Gastrocnemius medialis (tissue), 4 donors: ENCODE data around the gene CCR9.

ENCODE experiments used
- CTCF ChIP-seq, 5 experiments: fragments of 450-650 bp in 3 of 5; fragments of 200-600 bp in 2 of 5; sonication (generic) in 2 of 5; IDR thresholded peaks in 4 of 5; conservative IDR thresholded peaks in 1 of 5; 1 replicate in 4 of 5; 2 replicates in 1 of 5; pipeline ENCODE4 v1.5.1; 2016 to 2019; ENCODE audit warnings: antibody characterized with exemption in 5 of 5, mild to moderate bottlenecking in 3 of 5, moderate library complexity in 3 of 5
- POLR2A ChIP-seq, 2 donors: fragments of 450-650 bp; IDR thresholded peaks; one replicate each; pipeline ENCODE4 v1.6.1; 2017; ENCODE audit warnings: antibody characterized with exemption in 2 of 2, mild to moderate bottlenecking in 2 of 2, moderate library complexity in 2 of 2

GRCh38 chr3:45950131-45950530 is 63.8 kb downstream of the CCR9 start:
- no peak for TF ChIP-seq CTCF (IDR thresholded peaks at IDR 0.05 in 4 of 5, conservative IDR thresholded peaks at IDR 0.05 in 1 of 5)
- no peak for TF ChIP-seq POLR2A (IDR thresholded peaks at IDR 0.05)
